Activated CD4-positive, alpha-beta T cell treated with anti-CD3 and anti-CD28 coated beads for 24 hours (primary cell): Measurements from ENCODE around the gene CHST11.

ENCODE experiments used
- DNase-seq, 2 donors: peaks; one replicate each; pipeline ENCODE4 v3.0.0-alpha.2; 2020; ENCODE audit warnings: low read depth in 2 of 2

CHST11 gene

GRCh38 chr12:104653730-104654664 is 197.2 kb downstream of the CHST11 start:
- no peak for DNase-seq

DNA sequence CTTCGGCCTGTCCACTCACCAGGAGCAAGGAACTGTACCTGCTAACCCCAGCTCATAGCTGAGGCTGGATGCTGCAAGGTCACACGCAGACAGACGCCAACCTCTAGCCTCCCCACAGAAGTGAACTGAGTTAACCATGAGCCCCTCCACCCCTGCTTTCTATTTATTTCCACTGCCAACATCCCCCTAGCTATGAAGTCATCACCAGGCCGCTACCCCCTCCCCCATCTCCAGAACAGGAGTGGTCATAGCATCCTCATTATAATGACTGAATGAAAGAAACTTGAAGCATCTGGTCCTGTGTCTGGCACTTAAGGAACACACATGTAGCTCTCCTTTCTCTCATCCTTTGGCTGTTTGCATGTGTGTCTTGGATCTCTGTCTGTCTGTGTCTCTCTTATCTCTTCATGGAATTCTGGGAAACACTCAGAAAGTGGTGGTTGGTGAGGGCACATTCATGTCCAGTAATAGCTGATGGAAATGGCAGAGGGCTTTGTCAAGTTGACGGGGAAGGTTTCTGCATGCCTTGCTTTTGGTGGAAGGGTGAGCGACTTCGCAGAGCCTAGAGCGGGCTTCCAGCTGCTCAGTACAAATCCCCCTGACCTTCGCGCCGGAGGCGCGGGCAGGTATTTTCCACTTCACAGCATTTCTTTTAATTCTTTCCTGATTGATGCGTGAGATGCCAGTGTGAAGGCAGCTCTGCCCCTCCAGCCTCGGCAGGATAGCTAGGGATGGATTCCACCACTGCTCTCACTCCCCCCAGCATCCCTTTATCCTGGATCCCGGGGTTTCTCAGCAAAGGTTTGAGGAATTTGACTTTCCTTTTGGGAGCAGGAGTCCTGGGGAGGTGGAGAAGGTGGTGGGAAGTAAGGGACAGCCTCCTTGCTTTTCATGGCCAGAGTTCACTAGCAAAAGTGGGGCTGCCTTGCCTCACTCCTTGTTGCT is 198.2 kb downstream of the CHST11 start:
- DNase-seq, result no peak

DNA sequence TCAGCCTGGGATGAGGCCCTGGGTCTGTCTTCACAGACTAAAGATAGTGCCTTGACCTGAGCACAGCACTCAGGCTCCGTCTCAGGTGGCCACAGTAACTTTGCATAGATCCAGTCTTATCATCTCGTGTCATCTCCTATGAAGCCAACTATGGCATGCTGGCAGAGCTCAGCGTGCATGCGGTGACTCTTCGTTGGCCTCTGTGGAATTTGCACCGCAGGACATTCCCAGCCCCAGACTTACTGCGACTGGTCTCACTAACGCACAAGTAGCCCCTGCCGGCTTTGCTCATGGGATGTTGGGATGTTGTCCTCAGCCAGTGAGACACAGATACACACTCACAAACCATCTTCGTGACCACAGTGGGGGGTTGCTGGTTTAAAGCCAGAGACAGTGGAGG is 199.6 kb downstream of the CHST11 start:
- no peak for DNase-seq

DNA sequence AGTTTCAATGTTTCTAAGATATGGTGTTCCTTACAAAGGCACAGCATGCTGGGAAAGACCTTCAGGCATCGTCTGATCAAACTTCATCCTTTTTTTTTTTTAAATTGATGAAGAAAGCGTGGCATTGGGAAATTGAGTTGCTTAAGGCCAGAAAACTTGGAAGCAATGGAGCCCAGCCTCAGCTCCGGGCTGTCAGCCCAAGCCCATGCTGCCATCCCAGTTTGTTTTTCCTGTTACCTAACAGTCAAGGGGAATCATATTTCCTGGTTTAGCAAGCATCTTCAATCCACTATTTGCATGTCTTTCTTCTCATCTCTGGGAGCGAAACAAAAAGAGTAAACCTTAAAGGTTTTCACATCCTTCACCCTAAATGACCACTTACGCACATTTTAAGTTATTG is 200.2 kb downstream of the CHST11 start:
- DNase-seq, result no peak

DNA sequence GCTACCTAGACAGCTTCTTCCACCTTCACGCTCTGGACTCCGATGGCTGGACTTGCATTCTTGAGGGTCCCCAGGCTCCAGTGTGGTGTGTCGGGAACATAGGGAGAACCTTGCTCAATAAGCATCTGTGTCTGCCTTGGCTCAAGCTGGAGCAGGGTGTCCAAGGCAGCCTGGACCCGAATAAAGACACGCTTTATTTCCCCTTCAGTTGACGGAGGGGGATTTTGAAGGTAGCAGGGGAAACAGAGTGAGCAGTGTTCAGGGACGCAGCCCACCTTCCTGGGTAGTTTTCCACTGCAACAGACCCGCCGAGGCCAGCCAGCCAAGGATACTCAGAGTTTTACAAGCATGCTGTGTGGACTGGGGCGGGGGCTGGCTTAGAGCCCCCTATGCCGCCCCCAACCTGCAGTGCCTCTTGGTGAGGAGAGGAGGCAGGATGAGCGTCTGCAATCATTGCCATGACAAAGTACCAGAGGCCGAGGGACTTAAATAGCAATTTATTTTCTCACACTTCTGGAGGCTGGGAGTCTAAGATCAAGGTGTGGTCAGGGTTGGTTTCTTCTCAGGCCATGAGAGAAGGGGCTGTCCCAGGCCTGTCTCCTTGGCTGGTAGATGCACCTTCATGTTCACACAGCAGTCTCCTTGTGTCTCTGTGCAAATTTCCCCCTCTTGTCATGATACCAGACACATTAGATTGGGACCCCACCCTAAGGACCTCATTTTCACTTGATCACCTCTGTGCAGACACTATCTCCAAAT is 201.2 kb downstream of the CHST11 start:
- DNase-seq, result no peak

- DNase-seq, result no peak
These were observed 202.3 kb downstream of the CHST11 start for GRCh38 chr12:104659058-104659457.

GRCh38 chr12:104662203-104662602 is 205.5 kb downstream of the CHST11 start:
- DNase-seq, result no peak

DNA sequence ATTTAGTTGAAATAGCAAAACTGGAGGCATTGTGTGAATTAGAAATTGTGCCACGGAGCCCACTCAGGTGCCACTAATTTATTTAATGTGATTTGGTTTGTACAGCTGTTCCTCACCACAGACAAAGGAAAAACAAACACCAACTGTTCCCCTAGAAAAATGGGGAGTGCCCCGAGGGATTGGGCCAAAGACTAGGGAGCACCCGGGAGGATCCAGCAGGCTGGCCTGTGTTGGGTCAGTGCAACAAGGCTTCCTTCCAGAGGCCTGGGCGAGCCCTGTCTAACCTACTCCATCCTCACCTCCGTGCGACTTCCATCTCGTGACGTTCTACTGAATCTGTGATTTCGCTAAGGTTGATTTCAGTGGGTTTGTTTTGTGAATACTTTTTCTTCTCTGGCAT is 206.2 kb downstream of the CHST11 start:
- no peak for DNase-seq

DNA sequence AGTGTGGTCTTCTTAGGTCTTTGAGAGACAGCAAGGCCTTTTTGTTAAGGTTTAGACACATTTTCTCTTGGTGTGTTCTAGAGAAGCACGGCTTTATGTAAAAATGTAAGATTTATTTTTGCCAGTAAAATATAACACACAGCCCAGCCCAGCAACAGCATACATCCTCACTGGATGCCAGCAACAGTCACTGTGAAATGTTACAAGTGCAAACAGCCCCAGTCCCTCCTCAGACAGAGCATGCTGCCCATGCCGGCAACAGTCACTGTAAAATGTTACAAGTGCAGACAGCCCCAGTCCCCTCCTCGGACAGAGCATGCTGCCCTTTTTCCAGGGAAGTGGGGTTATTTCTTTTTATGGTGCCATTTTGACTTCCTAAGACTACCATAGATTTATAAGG is 207.6 kb downstream of the CHST11 start:
- DNase-seq, result no peak

- no peak for DNase-seq
These were observed 208.5 kb downstream of the CHST11 start for GRCh38 chr12:104665296-104665695.

DNA sequence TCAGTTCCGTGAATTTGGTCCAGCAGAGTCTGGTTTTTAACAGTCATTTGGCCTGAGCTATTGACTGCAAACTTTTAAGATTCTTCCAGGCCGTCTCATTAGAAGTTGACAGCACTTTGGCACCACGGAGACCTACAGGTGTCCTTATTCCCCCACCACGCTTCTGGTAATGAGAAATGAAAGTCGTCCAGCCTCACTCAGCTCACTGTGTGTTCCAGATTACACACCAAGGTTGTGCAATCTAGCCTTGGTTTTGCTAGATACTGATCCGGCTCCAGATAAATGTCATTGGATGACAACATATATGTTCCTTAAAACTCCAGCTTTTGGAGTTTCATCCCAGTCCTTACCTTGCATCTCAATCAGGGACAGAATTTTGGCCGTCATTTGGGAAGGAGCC is 210.4 kb downstream of the CHST11 start:
- DNase-seq, result no peak

GRCh38 chr12:104668274-104668718 is 211.5 kb downstream of the CHST11 start:
- DNase-seq, result no peak

DNA sequence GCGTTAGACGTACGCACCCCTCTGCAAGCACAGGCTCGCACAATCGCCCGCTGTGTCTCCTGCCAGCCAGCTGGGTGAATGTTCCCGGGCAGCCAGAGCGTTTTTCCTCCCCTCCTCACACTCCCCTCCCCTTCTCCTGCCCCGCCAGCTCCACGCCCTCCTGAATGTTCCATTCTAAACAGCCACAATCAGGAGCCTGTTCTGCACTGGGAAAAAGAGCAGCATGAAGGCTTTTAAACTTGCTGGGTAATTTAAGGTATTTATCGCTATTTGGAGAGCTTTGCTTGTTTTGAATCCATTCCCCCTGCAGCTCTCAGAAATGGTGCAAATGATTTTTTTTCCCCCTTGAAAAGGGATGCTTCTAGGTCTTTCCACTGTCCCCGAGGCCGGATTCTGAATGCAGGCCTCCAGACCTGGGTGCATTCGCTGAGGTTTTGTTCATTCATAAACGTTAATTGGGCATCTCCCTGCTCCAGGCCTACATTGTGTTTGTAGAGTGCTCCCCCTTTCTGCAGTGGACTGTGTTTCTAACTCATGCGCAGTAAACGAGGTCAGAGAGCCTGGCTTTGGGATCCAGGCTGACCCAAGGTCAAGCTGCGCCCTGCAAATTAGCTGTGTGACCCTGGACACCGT is 212.5 kb downstream of the CHST11 start:
- DNase-seq, result no peak

- DNase-seq, result no peak
These were observed 213.1 kb downstream of the CHST11 start for GRCh38 chr12:104669851-104670337.

GRCh38 chr12:104670439-104671408 is 214.0 kb downstream of the CHST11 start:
- no peak for DNase-seq

DNA sequence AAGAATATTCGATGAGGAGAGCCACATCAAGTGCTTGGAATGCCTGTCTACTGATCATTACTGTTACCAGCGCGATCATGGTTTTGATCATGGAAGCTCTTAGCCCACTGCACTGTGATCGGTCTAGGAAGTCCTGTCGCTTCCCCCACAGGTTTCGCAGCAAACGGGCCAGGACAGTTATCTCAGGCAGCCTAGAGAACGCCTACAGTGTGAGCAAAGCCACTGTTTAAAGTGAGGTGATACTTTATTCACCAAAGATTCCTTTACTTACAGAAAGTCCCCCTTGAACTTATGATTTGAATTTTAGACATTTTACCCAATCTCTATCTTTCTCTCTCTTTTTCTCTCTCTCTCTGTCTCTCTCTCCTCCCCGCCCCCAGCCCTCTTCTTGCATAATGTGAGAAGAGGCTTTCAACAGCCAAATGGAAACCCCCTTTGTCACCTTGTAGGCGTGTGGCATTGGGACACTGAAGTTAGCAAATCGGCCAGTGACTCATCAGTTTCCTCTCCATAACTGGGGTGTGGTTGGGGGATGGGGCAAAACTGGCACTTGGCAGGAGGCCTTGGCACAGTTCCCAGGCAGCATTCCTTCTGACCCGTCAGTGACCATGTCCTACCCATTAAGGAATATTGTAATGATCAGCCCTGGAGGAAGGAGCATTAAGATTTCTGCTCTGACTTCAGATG is 214.8 kb downstream of the CHST11 start:
- DNase-seq, result peak; percentile 70 to 85

GRCh38 chr12:104672096-104672445 is 215.3 kb downstream of the CHST11 start:
- no peak for DNase-seq

- DNase-seq, result no peak
These were observed 215.9 kb downstream of the CHST11 start for GRCh38 chr12:104672501-104673265.

DNA sequence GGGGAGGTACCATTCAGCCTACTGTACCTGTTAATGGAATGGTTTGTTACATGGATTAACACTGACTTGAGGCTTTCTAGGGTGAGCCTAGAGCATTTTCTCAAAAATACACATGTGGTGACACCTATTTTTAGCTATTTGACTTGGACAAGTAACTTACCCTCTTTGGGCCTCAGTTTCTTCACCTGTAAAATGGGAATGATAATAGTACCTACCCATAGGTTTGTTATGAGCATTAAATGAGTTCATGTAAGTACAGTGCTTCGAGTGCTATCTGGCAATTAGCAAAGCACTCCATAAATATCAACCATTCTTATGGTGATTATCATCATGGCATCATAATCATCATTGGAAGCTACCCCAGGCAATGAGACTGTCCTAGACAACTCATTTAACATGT is 216.5 kb downstream of the CHST11 start:
- DNase-seq, result no peak
